Measurements from ENCODE around the gene GET4.
"Not testable (repeated sequence)": the region's sequence is repeated elsewhere in the genome, so short reads cannot be mapped to it uniquely, and the experiment has no call there.

Gene GET4

DNA sequence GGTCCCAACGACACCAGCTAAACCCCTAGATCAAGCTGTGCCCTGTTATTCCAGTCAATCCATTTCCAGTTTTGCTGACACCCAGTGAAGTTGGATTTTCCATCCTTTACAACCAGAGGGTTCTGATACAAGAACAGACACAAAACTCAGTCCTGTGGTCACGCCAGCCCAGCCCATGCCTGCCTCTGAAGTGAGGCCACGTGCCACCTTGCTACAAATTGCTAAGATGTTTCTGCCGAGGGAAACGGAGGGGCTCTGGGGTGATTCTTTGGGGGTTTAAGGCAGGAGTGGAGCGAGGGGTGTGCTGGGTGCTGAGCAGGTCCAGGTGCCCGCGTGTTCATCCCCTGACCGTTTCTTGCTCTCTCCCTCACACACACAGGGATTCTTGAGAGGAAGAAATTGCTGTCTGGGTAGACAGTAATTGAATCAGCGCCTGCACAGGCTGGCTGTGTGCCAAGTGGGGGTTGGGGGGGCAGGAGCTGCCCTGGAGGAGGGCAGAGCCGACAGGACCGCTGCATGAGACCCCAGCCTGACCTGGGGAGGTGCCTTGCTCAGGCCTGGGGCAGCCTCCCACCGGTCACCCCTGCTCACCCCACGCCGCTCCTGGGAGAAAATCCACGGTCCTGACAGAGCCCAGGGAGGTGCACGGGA is 40.1 kb downstream of the GET4 start:
- no peak for DNase-seq

DNA sequence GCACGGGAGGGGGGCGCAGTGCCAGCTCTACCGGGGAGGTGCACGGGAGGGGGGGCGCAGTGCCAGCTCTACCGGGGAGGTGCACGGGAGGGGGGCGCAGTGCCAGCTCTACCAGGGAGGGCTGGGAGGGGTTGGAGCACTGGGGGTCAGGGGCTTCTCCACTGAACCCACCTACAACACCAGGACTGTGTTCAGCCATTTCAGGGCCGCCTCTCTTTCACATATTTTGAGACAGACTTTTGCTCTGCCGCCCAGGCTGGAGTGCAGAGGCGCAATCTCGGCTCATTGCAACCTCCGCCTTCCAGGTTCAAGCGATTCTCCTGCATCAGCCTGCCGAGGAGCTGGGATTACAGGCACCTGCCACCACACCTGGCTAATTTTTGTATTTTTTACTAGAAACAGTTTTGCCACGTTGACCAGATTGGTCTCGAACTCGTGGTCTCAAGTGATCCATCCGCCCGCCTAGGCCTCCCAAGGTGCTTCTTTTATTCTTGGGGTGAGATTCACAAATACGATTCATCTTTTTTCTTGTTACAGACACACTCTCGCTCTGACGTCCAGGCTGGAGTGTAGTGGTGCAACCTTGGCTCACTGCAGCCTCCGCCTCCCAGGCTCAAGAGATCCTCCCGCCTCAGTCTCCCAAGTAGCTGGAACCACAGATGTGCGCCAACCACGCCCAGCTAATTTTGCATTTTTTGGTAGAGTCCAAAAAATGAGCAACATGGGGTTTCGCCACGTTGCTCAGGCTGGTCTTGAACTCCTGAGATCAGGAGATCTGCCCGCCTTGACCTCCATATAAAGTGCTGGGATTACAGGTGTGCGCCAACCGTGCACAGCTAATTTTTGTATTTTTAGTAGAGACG is 41.1 kb downstream of the GET4 start:
- no peak for DNase-seq

DNA sequence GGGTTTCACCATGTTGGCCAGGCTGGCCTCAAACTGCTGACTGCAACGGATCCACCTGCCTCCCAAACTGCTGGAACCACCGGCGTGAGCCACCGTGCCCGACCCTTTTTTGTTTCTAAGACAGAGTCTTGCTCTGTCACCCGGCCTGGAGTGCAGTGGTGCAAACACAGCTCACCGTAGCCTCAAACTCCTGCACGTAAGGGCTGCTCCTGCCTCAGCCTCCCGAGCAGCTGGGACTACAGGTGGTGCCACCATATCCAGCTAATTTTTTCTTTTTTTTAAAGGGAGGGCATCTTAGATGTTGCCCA is 41.7 kb downstream of the GET4 start:
- DNase-seq: no peak

DNA sequence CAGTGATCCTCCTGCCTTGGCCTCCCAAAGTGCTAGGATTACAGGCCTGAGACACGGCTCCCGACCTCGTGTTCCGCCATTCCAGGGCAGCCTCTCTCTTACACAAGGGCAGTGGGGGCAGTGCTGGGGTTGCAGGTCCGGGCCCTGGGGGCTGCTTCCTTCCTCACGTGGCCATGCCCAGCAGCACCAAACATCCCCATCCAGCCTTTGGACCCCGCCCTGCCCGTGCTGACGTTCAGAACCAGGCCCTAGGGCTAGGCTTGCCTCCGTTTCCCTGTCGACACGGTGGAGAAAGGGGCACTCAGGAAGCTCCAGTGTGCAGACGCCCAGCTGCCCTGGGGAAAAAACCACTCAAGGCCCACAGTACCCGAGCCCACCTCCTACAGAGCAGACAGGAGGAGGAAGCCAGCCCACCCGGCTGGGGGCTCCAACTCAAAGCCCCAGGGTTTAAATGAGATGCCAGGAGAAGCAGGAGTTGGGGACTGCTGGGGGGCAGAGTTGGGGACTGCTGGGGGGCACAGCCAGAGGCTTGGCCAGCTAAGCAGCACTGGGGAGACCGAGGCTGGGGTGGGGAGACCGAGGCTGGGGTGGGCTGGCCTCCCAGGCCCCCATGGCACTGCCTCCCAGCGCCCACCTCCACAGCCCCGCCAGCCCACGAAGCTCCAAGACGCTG is 42.2 kb downstream of the GET4 start:
- no peak for DNase-seq

DNA sequence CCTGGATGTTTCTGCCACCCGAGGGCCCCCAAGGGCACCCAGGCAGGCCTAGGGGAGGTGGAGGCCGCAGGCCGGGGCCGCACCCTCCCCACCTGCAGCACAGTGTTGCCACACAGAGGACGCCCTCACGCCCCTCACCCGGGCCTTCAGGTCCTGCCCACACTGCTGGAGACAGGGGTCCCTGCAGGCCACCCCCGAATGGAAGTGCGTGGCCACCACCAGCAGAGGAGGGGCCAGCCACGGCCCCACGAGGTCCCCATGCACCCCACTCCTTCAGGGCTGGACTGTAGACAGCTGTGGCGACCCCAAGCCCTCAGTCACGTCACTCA is 42.7 kb downstream of the GET4 start:
- no peak for DNase-seq

DNA sequence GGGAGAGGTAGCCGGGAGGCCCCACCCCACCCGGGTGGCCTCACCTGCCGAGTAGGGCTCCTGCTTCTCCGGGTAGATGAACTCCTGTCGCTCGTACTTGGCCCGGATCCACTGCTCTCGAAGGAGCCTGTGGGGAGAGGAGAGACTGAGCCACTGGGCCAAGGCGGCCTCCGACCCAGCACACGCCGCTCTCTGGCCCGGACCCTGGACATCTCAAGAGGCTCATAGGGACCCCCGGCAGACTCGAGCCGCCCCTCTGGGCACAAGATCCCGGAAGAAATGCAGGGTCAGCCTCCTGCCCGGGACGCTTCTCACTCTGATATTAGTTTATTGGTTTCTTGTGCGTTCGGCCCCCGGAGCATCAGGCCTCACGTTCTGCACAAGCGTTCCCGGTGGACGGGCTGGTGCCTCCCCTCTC is 43.6 kb downstream of the GET4 start:
- DNase-seq: no peak

DNA sequence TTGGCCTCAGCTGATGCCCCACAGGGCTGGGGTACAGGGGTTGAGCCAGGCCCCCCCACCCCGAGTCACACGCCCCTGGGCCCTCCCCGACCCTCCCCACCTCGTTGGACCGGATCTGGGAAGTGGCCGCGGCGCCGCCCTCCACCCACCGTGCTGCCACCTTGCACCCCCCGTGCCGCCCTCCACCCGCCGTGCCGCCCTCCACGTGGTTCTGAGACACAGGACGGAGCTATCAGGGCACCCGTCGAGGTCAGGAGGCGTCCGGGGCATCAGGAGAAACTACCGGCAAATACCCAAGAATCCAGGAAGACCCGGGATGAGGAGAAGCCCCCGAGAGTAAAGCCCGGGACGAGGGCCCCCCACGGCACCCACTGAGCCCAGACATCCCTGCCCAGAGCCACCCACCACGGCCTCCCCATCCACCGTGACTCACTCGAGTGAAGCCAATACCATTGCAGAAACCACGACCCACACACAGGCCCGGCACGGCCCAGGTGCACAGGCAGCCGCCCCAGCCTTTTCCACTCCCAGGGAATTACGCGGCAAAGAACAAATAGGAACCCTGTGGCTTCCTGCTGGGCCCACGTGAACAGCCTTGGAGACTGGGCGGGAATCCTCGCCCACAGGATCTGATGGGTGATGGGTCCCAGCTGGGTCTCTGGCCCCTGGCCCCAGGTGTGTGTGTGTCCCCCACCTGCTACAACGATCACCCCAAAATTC is 44.2 kb downstream of the GET4 start:
- DNase-seq: no peak

DNA sequence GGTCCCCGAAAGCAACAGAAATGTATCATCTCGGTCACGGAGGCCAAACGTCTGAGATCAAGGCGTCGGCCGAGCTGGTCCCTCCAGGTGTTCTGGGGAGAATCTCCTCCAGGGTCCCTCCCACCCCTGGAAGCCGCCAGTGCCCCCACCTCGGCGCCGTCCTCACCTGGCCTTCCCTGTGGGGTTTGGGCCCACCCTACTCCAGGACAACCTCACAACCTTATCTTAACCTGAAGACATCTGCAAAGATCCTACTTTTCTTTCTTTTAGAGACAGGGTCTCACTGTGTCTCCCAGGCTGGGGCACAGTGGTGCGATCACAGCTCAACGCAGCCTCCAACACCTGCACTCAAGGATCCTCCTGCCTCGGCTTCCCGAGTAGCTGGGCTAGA is 44.7 kb downstream of the GET4 start:
- no peak for DNase-seq

DNA sequence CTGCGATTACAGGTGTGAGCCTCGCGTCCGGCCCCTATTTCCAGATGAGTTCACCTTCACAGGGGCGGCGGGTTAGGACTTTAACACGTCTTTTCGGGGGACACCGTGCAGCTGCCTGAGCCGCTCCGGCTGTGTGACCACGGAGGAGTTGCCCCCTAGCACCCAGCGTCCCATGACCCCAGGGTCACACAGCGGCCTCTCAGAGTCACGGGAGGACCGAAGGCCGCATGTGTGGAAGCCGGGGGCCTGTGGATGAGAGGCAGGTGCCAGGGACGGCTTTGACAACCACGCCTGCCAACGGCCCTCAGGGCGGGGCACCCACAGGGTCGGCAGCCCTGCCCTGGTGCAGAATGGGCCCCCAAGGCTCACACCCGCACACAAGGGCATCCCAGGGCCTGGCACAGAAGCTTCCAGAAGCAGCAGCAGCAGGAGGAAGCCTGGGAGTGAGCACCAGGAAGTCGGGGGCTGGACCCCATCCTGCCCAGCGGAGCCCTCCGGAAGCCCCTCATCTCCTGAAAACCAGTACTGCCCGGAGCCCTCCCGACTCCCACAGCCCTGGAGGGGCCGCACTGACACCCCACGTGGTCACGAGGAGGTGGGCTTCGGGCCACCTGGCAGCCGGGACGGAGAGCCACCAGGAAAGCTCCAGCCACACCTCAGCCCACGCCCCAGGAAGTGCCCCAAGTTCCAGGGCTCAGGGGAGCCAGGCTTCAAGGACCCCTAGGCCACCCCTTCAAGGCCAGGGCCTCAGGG is 45.4 kb downstream of the GET4 start:
- peak; percentile 58 for DNase-seq

DNA sequence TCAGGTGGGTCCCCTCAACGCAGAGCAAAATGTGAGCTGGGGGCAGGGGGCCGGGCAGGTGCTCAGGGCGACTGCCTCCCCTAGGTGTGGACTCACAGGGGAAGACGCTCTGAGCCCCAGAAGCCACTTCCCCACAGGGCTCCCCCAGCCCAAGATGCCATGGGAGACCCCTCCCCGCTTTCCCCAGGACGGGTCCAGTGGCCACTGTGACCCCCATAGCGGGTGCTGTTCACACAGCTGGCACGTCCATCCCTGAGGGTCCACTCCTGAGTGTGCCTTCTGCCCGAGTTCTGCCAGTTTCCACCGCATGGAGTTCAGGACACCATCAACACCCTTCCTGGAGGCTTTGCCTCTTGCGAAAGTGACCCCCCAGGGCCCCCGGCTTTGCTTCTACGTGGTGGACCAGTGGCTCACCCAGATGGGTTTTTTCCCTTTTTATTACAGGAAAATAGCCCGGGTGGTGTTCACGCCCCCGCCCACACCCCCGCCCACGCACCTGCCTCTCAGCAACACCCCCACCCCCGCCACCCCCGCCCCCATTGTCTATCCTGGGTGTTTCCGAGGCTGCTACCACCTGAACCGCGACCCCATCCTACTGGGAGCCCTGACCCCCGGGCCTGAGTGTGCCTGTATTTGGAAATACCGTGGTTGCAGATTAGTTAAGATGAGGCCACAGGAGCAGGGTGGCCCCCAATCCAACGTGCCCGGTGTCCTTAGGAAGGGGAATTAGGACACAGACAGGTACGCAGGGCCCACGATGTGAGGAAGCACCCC is 46.2 kb downstream of the GET4 start:
- DNase-seq: no peak

DNA sequence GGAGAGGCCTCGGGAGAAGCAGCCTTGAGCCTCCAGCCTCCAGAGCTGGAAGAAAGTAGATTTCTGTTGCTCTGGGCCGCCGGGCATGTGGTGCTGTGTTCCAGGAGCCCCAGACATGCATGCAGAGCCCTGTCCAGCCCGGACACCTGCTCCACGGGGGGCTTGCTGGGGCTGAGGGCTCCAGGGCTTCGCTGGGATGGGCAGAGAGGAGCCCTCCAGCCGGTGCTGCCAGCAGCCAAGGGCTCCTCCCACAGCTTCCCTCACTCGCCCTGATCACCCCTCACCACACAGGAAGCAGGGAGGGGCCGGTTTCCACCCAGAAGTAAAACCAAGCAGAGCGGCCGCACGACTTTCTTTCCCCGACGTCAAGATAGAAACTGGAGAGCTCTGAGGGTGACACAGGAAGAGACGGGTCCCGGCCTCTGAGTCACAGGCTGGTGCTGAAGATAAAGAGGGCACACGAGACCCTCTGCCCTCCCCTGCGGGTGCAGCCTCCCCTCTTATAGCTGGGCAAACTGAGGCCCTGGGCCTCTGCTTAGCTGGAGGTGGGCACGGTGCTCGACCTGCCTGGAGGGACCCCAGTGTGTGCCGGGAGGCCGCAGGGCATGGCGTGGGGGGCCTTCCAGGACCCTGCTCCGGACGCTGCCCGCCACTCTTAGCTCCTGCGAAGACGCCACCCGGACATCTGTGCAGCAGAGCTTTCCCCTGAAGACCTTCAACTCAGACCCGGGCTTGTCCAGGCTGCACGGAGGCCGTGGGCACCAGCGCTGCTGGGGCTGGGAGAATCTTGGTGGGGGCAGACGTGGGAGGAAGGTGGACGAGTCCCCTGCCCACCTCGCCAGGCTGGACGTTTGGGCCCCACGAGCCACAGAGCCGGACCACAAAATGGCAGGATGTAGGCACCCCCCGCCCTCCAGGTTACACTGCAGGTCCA is 47.0 kb downstream of the GET4 start:
- peak; percentile 97 for DNase-seq

DNA sequence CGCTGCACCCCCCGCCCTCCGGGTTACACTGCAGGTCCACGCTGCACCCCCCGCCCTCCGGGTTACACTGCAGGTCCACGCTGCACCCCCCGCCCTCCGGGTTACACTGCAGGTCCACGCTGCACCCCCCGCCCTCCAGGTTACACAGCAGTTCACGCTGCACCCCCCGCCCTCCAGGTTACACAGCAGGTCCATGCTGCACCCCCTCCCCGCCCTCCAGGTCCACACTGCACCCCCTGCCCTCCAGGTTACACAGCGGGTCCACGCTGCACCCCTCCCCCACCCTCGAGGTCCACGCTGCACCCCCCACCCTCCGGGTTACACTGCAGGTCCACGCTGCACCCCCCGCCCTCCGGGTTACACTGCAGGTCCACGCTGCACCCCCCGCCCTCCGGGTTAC is 47.7 kb downstream of the GET4 start:
- DNase-seq: not testable (repeated sequence)

DNA sequence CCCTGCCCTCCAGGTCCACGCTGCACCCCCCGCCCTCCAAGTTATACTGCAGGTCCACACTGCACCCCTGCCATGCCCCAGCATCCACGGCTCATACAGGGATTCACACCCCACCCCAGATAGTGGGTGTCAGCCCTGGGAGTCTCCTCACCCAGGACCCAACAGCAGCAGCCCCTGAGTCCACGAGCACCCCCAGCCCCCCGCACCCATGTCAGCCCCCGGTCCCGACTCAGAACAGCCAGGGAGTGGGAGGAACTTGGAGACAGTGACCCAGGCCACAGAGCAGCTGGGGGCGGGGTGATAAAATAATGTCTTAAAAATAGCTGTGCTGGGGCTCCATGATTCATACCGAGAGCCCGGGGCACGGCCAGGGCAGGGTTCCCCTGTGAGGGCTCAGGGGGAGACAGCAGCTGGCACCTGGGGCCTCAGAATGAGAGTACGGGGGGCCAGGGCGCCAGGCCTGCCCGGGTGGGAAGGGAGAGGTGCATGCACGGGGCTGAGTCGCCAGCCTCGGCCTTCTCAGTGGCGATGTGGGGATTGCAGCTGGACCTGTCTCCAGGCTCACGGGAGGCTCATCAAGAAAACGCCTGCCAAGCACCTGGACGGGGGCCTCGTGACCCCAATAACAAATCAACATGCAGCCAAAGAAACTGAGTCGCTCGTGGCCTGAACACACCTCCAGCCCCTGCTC is 48.3 kb downstream of the GET4 start:
- peak; percentile 76 for DNase-seq

DNA sequence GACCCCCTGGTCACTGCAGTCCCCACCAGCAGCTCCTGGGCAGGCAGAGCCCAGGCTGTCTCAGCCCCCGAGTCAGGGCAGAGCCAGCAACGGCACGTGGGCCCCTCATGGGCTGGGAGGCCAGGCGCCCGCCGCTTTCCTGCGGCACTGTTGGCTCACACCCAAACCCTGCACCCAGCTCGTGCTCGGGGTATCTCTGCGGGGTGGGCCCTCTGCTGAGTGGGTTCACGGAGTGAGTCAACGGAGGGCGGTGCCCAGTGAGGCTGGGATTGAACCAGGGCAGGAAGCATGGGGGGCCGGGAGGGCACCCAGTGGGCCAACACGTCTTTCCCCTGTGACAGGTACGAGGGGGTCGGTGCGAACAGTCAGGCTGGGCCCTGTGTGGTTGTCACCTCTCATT is 49.2 kb downstream of the GET4 start:
- peak; percentile 91 for DNase-seq

DNA sequence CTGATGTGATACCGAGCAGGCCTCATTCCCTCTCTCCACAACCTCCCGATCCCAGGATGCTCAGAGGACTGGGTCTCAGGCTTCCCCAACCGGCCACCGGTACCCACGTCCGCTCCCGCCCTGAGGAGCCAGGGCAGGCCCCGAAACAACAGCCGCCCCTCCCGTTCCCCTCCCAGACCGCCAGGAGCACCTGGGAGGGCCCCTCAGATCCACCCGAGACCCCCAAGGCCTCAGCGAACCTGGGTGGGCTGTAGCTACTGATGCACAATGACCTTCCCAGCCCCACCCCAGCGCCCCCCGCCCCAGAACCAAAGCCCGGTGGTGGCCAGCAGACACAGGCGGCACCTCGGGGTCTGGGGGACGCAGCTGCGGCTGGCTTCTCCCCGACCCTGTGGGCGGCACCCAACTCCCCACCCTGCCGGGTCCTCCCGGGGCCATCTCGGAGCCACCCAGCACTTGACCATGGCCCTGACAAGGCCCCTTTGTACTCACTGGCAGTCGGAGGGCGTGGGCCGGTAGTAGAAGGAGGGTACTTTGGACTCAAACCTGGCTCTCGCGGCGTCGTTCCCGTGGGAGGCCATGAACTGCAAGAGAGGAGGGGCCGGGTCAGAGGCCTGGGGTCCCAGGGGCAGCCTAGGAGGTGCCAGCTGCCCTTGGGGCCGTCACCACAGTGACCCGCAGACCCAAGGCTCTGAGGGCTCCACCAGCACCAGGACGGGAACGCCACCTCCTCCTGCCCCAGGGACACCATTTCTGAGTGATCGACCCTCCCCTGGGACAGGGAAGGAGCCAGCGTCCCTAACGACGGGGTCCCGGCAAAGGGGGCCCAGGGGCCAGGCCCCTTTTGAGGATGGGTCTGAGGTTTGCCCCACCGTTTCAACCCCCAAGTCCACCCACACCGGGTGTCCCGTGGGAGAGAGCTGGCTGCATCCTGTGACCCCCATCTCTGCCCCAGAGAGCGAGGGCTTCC is 50.0 kb downstream of the GET4 start:
- no peak for DNase-seq

DNA sequence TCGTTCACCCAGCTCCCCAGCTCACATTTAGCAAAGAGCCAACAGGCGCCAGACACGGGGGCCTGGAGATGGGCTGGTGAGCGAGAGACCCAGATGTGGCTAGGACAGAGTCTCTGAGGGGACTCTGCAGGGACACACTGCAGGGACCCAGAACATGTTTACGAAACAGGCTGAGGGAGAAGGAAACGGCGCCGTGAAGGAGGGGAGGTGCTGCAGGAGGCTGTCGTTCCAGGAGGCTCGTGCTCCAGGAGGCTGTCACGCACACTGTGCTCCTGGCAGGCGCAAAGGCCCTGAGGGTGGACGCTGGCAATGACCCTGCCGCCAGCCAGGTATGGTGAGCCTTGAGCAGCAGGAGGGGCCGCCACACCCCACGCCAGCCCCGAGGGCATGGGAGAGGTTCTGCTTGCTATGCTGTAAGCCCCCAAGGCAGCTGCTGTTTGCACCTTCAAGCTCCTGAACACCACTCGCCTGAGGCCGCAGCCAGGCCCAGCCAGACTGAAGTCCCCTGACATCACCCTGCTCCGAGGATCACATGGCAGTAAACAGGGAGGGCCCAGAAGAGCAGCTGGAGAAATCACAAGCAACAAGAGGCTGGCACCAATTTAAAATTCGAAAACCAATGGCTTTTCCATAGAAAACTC is 50.8 kb downstream of the GET4 start:
- no peak for DNase-seq

DNA sequence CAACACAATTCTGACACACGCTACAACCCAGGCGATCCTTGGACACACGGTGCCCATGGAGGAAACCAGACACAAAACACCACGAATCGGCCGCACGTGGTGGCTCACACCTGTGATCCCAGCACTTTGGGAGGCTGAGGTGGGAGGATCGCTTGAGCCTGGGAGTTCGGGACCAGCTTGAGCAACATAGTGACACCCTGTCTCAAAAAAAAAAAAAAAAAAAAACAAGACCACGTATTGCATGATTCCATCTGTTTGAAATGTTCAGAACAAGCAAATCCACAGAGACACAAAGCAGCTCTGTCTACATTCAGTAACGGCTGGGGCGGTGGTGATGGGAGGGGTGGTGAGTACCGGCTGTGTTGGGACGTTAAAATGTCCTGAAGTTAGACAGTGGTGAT is 53.0 kb downstream of the GET4 start:
- no peak for DNase-seq

DNA sequence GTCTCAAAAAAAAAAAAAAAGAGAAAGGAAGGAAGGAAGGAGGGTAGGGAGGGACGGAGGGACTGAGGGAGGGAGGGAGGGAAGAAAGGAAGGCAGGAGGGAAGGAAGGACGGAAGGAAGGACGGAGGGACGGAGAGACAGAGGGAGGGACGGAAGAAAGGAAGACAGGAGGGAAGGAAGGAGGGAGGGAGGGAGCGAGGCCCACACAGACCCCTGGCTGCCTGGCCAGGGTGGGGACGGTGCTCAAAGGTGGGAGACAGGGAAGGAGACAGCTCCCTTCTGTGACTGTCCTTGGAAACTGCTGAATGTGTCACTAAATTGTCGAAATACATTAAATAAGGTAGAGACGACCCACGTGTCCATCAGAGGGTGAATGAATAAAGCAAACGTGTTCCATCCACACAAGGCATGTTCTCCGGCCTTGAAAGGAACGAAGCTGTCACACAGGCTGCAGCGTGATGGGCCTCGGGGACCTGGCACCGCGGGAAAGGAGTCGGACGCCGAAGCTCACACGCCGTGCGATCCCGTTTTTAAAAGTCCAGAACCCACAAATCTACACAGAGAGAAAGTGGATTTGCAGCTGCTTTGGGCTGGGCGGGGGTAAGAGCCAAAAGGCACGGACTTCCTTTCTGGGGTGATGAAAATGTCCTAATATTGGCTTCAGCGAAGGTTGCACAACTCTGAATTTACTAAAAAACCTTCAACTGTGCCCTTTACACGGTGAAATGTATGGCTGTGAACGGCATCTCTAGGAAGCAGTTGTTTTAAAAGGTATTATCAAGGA is 54.8 kb downstream of the GET4 start:
- DNase-seq: no peak
